Measurements from ENCODE around the gene PRDX6.
"Not testable (repeated sequence)": the region's sequence is repeated elsewhere in the genome, so short reads cannot be mapped to it uniquely, and the experiment has no call there.

The PRDX6 gene

GRCh38 chr1:173477286-173478093, at the start of gene PRDX6:
Gene PRDX6, plus strand, starts transcription at chr1:173477335. Its CDS starts 63 bp downstream, at chr1:173477398.
- DNase-seq, result peak; percentile 86

GRCh38 chr1:173429471-173430402, 47.4 kb upstream of the PRDX6 start:
- peak; percentile 56 for DNase-seq

- no peak for DNase-seq
These were observed 46.3 kb upstream of the PRDX6 start for GRCh38 chr1:173430677-173431303.

GRCh38 chr1:173431304-173432045, 45.7 kb upstream of the PRDX6 start:
- DNase-seq, result peak; percentile 68

GRCh38 chr1:173432331-173432730, 44.8 kb upstream of the PRDX6 start:
- DNase-seq, result no peak

- no peak for DNase-seq
These were observed 43.3 kb upstream of the PRDX6 start for GRCh38 chr1:173433751-173434326.

GRCh38 chr1:173436841-173437428, 40.2 kb upstream of the PRDX6 start:
- no peak for DNase-seq

GRCh38 chr1:173438675-173439074, 38.5 kb upstream of the PRDX6 start:
- no peak for DNase-seq

GRCh38 chr1:173440430-173440829, 36.7 kb upstream of the PRDX6 start:
- no peak for DNase-seq

- DNase-seq, result no peak
These were observed 32.4 kb upstream of the PRDX6 start for GRCh38 chr1:173444757-173445156.

GRCh38 chr1:173445164-173445563, 32.0 kb upstream of the PRDX6 start:
- no peak for DNase-seq

GRCh38 chr1:173445656-173446055, 31.5 kb upstream of the PRDX6 start:
- DNase-seq, result no peak

GRCh38 chr1:173447224-173447623, 29.9 kb upstream of the PRDX6 start:
- DNase-seq, result no peak

- DNase-seq, result no peak
These were observed 28.2 kb upstream of the PRDX6 start for GRCh38 chr1:173448945-173449344.

- no peak for DNase-seq
These were observed 25.2 kb upstream of the PRDX6 start for GRCh38 chr1:173451981-173452380.

- DNase-seq, result no peak
These were observed 23.2 kb upstream of the PRDX6 start for GRCh38 chr1:173453982-173454381.

GRCh38 chr1:173454966-173455524, 22.1 kb upstream of the PRDX6 start:
- no peak for DNase-seq

GRCh38 chr1:173459885-173460284, 17.2 kb upstream of the PRDX6 start:
- DNase-seq, result no peak

- not testable (repeated sequence) for DNase-seq
These were observed 14.5 kb upstream of the PRDX6 start for GRCh38 chr1:173462666-173463065.

- DNase-seq, result not testable (repeated sequence)
These were observed 12.9 kb upstream of the PRDX6 start for GRCh38 chr1:173464185-173464584.

GRCh38 chr1:173467426-173467825, 9.7 kb upstream of the PRDX6 start:
- DNase-seq, result no peak
